A673 (cell line): ENCODE results near the gene RPS8.

Source experiments
- CTCF ChIP-seq: fragments of 300-800, 200-600 bp; sonication (generic); conservative IDR thresholded peaks from 2 replicates; pipeline ENCODE4 v1.5.1; 2017; ENCODE audit warnings: low read depth, mild to moderate bottlenecking, antibody characterized with exemption, low read length, moderate library complexity, mixed read lengths
- EZH2 ChIP-seq: fragments of 200-600 bp; sonication (generic); IDR thresholded peaks from 2 replicates; pipeline ENCODE4 v1.6.1; 2017; ENCODE audit warnings: borderline replicate concordance, low read depth, mild to moderate bottlenecking, mixed read lengths, antibody characterized with exemption, low read length; ENCODE audit not compliant: poor library complexity, severe bottlenecking

GRCh38 chr1:44776730-44777068, 1.4 kb downstream of the RPS8 start:
- TF ChIP-seq CTCF (no peak), EZH2 (no peak)
